Activated CD4-positive, alpha-beta T cell treated with anti-CD3 and anti-CD28 coated beads for 4 hours (primary cell): ENCODE measurements around the gene MPC1.
A peak's percentile ranks its signal among the peaks of the same experiment; 100 is the strongest.
"Not testable (repeated sequence)": the region's sequence is repeated elsewhere in the genome, so short reads cannot be mapped to it uniquely, and the experiment has no call there.

Source experiments
- DNase-seq, 2 donors: peaks; one replicate each; pipeline ENCODE4 v3.0.0-alpha.2; 2020

MPC1 gene

DNA sequence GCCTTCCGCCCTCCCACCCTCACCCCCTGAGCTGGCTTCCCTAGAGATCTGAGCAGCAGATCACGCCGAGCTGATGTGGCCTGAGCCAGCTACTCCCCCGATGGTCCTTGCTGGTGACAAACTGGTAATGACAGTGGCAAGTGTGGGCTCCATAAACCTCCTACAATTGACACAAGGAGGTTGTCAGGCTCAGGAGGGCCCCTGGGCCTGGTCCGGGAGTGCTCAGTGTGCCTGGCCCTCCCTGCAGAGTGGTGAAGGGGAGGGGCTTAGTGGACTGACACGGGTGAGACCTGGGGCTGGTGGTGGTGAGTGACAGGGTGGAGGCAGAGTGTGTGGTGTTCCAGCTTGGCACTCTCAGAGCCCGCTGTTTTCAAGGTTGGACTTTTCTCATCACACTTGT is 22.6 kb upstream of the MPC1 start:
- DNase-seq = no peak

DNA sequence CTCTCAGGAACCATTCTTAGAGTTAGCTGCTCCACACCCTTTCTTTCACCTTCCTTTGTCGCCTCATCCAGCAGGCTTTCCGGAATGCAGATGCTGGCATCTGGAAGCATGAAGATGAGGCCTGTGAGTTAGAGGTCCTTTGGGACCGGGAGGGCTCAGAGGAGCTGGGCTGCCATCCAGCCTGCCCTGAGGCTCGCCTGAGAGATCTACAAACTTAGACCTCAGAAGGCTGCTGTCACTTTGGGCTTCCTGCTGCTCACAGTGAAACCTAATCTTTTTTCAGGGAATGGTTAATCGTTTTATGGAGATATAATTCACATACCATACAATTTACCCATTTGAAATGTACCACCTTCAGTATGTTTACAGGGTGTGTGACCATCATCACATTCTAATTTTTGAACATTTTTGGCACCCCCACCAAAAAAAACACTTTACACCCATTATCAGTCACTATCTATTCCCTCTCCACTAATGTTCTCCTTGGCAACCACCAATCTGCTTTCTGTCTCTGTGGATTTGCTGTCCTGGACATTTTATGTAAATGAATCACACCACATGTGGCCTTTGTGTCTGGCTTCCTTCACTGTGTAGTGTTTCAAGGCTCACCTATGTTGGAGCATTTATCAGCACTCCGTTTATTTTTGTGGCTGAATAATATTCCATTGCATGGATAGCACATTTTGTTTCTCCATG is 20.0 kb upstream of the MPC1 start:
- DNase-seq = no peak

- DNase-seq = peak; percentile 61 to 62
These were observed 18.0 kb upstream of the MPC1 start for GRCh38 chr6:166400649-166401250.

DNA sequence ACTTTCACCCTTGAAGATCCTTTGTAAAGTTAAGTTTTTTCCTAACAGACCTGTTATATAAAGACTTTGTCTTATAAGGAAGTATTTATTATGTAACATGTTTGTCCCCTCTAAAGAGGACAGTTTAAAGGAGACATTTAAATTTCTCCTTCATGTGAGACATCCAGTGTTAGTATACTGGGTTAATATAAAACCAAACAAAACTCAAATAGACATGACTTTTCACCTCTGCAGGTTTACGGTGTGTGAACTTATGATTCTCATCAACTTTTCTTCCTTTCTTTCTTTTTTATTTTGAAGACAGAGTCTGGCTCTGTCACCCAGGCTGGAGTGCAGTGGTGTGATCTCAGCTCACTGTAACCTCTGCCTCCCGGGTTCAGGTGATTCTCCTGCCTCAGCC is 17.4 kb upstream of the MPC1 start:
- DNase-seq = no peak

DNA sequence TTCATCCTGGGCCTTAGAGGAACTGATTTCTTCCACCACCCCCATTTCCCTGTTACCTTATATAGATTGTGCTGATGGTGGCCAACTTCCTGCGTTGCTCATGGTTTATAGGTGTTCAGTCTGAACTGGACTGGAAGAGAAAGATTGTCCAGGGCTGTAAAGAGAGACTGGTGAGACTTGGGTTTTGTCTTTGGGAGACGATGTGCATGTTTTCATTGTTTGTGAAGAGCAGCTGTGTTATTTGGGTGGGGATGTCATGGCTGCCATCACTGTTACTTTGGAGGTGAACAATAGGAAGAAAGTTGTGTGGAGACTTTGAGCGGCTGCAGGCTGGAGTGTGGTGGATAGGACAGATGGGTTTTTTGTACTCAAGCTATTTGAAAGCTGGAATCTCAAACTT is 15.6 kb upstream of the MPC1 start:
- no peak for DNase-seq

GRCh38 chr6:166397849-166398248 is 15.1 kb upstream of the MPC1 start:
- no peak for DNase-seq

DNA sequence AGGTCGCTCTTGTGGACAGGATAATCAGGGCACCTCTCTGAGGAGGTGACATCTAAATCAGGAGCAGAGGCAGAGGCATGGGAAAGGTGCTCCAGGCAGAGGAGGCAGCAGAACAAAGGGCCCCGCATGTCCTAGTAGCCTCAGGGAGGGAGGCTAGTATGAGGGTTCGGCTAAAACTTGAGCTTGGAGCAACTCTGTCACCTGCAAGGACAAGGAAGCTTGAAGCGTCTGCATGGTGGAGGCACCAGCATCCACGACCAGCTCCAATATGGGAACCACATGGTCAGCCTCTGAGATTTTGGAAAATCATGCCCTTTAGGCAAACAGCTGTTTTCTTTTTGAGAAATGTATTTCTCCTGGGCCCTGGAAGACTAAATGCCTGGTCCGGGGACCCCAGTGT is 13.0 kb upstream of the MPC1 start:
- DNase-seq = no peak

- DNase-seq = no peak
These were observed 12.6 kb upstream of the MPC1 start for GRCh38 chr6:166395351-166395750.

DNA sequence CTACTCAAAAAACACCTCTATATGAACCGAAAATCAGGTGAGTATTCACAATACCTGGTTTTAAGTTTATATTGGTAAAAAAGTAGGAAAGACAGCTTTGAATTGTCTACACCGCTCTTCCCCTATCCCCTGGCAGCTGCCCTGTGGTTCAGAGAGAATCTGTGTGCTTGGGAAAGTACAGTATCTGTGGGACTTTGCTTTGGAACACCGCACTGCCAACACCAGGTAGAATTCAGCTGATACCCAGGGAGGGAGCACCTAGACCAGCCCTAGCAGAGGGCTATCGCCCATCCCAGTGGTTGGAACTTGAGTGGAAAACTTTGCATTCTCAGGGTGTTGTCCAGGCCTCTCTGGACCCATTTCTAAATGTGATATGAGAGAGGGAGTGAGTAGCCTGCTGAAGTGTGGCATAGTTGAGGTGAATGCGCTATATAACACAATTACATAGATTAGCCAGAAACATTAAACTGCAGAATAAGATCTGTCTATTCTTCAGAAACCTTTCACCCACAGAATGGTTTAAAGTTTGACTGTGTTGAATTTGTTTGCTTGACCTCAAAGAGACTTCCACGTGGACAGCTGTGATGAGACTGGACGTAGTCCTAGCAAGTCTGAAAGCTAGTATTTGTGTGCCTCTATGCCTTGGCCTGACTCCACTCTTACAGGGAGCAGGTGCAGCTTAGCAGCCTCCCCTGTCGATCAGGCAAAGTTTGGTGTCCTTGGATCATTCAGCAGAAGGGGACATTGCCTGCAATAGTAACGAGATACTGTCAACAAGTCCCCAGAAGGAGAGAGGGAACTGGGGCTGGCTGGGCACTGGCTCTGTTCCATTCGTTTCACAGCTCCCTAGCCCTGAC is 11.5 kb upstream of the MPC1 start:
- DNase-seq = no peak

GRCh38 chr6:166393535-166393823 is 10.7 kb upstream of the MPC1 start:
- no peak for DNase-seq

GRCh38 chr6:166392755-166393534 is 10.2 kb upstream of the MPC1 start:
- not testable (repeated sequence) for DNase-seq

- no peak for DNase-seq
These were observed 6.4 kb upstream of the MPC1 start for GRCh38 chr6:166389119-166389518.

DNA sequence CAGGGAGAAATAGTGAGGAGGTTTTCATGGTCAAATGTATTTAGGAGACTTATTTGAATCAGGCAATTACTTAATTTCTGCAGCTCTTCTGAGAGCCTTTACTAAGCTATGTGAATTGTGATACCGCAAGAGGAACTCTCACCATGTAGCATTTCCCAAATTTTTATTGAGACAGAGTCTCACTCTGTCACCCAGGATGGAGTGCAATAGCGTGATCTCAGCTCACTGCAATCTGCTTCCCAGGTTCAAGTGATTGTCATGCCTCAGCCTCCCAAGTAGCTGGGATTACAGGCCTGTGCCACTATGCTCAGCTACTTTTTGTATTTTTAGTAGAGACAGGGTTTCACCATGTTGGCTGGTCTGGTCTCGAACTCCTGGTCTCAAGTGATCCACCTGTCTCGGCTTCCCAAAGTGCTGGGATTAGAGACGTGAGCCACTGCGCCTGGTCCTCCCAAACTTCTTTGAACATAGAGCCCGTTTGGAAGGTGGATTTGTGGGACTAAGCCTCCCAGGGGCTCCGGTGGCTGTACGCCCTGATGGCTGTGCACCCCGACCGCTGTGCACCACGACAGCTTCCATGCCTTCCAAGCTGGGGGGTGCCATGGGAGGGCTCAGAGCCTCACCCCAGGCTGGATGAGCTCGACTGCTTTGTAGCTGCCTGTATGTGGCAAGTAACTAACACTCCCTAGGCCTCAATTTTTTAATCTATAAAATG is 5.7 kb upstream of the MPC1 start:
- no peak for DNase-seq

DNA sequence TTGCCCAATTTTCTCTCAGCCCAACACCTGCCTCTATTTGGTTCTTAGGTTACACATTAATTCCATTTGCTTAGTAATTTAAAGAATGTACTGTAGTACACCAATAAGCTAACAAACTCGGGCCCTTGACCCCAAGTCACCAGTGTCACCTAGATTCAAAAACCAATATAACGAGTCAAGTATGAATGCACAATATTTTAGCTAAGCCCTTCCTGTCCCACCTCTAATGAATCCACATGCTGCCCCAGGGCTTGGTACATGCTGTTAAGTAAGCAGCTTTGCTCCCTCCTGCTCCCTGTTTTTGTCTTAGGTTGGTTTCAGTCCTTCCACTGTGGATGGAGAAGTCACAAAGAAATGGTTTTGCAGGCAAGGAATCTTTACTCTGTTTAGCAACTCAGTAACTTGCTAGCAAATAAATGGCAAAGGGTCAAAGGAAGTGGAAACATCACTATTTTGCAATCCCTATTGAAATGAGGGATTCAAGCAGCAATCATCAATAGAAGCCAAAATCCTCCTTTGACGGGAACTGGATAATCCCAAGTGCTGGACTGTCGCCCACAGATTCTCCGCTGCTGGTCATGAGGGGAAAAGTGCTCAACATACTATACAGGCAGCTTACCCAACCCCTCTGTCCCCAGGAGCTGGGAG is 5.0 kb upstream of the MPC1 start:
- no peak for DNase-seq

- not testable (repeated sequence) for DNase-seq
These were observed 4.4 kb upstream of the MPC1 start for GRCh38 chr6:166387098-166387497.

GRCh38 chr6:166386111-166386510 is 3.4 kb upstream of the MPC1 start:
- no peak for DNase-seq

DNA sequence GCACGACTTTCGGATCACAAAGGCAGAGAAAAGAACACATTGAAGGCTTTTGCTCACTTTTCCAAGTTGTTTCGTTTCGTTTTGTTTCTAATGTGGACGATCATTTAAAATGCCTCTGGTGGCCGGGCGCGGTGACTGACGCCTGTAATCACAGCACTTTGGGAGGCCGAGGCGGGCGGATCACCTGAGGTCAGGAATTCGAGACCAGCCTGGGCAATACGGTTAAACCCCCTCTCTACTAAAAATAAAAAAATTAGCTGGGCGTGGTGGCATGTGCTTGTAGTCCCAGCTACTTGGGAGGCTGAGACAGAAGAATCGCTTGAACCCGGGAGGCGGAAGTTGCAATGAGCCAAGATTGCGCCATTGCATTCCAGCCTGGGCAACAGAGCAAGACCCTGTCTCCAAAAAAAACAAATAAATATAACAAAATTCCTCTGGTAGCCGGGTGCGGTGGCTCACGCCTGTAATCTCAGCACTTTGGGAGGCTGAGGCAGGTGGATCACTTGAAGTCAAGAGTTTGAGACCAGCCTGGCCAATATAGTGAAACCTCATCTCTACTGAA is 1.1 kb upstream of the MPC1 start:
- peak; percentile 18 to 22 for DNase-seq

DNA sequence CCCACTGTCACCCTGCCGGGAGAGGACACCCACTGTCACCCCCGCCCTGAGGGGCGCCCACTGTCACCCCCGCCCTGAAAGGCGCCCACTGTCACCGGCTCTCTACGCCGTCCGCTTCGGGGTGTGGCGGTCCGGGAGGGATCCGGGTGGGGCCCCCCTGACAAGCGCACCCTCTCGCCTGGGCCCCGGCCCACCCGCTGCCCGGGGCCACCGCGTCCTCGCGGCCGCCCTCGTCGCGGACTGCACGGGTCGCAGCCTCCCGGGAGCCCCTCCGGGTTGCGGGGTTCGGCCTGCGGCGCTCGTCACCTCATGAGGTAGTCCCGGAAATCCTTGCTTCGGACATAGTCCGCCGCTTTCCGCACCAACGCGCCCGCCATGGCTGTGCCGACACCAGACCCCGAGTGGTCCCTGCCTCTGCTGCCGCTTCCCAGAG is 224 bp downstream of the MPC1 start:
- no peak for DNase-seq

GRCh38 chr6:166381733-166382499 is 824 bp downstream of the MPC1 start:
- peak; percentile 59 for DNase-seq

DNA sequence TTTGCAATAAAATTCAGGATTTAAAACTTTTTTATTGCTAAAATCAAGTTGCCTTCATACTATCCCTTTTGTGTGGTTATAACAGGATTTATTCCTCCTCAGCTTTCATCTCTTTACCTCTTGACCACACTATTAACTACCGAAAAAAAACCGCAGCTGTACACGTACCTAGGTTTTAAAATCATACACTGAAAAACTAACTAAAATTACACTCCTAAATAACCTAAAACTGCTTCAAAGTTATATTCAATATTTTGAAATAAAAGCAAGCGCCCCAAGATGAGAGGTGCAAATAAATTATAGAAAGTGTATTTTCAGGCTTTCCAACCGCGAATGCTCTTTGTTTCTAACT is 1.4 kb downstream of the MPC1 start:
- no peak for DNase-seq

DNA sequence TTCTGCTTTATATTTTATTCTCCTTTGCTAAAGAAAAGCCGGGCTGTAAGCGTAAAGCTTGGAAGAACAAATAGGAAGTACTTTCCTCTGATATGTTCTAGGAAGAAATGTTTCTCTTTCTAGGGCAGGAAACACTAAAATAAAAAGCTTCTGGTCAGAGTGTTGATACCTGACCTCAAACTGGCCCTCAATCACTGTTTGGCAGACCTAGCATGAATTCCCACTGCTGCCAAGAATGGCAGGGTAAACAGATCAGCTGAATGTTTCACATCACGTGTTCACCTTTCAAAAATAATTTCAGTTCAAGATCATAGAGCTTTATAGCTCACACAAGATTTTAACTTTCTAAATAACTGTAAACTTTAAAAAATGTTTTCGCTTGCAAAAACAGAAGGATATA is 2.9 kb downstream of the MPC1 start:
- no peak for DNase-seq
